Measurements from ENCODE around the gene IL16. TPM values are rescaled to one million over a fixed set of nuclear protein-coding genes. Genes with fewer than 3 reads are reported as not detected.

IL16 gene
- polyA plus RNA-seq, 2 of the 4 experiments (the other 2 are of a cell fraction) = 0.09 TPM; not detected in 1

DNA sequence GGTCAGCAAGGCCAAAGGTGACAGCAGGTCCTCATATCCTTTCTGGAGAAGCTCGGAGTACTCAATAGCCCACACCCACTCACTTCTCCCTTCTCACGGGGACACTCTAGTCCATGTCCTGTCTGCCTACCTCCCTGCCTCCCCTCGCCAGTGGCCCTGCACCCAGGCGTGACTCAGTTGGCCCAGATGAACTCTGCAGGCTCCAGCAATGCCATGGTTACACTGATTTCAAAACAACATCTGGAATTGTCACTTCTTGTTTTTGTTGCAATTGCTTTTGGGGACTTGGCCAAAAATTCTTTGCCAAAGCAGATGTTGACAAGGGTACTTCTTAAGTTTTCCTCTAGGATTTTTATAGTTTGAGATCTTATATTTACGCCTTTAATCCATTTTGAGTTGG, 13.0 kb downstream of the IL16 start:
- DNase-seq (ENCODE audit: low read depth in 1 of 2, low spot score in 1 of 2) = no peak
- no peak overlapping the region for H3K4me3 ChIP-seq
- no peak for FAIRE-seq
- 2% methylated on average over 5 of the region's 5 CpGs for WGBS (ENCODE audit: missing lambda C conversion rate)
- no peak for ATAC-seq
- no peaks in the 10 kb centered on the region for H3K4me1 ChIP-seq
- no peak overlapping the region for H3K27ac ChIP-seq
- POLR2A ChIA-PET = no interaction called here
- H3K9me3 ChIP-seq = peaks cover 5% of the 10 kb centered on the region; the same call in 2 of the 3 replicates
- no peak overlapping the region for H3K4me2 ChIP-seq
- CTCF ChIA-PET = no interaction called here
- TF ChIP-seq PBX3 (IDR thresholded peaks at IDR 0.05) = no peak
- no peak for TF ChIP-seq EHF (CRISPR knock-in tag; IDR thresholded peaks at IDR 0.05)
- no peak for TF ChIP-seq CEBPB (IDR thresholded peaks at IDR 0.05)
- no peak for TF ChIP-seq RAD21 (conservative IDR thresholded peaks at IDR 0.05 in 1 of 2, IDR thresholded peaks at IDR 0.05 in 1 of 2)
- TF ChIP-seq MAFK (IDR thresholded peaks at IDR 0.05; ENCODE audit: partially characterized antibody) = no peak
- no peak for TF ChIP-seq TP53 (CRISPR knock-in tag; IDR thresholded peaks at IDR 0.05)
- no peak for TF ChIP-seq HEYL (CRISPR knock-in tag; IDR thresholded peaks at IDR 0.05)
- no peak for TF ChIP-seq KDM5A (IDR thresholded peaks at IDR 0.05)
- TF ChIP-seq, protein P1, sequence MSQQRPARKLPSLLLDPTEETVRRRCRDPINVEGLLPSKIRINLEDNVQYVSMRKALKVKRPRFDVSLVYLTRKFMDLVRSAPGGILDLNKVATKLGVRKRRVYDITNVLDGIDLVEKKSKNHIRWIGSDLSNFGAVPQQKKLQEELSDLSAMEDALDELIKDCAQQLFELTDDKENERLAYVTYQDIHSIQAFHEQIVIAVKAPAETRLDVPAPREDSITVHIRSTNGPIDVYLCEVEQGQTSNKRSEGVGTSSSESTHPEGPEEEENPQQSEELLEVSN (IDR thresholded peaks at IDR 0.05; ENCODE audit: borderline replicate concordance, low read depth) = no peak
- no peak for TF ChIP-seq CHD2 (IDR thresholded peaks at IDR 0.05; ENCODE audit: low read length, partially characterized antibody)
- TF ChIP-seq SREBF2 (IDR thresholded peaks at IDR 0.05) = no peak
- TF ChIP-seq ESRRA (IDR thresholded peaks at IDR 0.05; ENCODE audit: borderline replicate concordance, low read length) = no peak

GRCh38 chr15:81211376-81211775, 14.7 kb downstream of the IL16 start:
- CTCF ChIA-PET = no interaction called here

More at GRCh38 chr15:81211376-81211775, 14.7 kb downstream of the IL16 start:
- TF ChIP-seq HEYL (CRISPR knock-in tag; IDR thresholded peaks at IDR 0.05) (no peak), KDM1A (IDR thresholded peaks at IDR 0.05; ENCODE audit: low read depth) (no peak), HES2 (IDR thresholded peaks at IDR 0.05) (no peak), TP53 (CRISPR knock-in tag; IDR thresholded peaks at IDR 0.05) (no peak), REST (IDR thresholded peaks at IDR 0.05) (no peak), USF2 (IDR thresholded peaks at IDR 0.05) (no peak), HOXB5 (CRISPR knock-in tag; IDR thresholded peaks at IDR 0.05) (no peak), ZFP36 (IDR thresholded peaks at IDR 0.05; ENCODE audit: borderline replicate concordance, partially characterized antibody) (no peak), EP300 (IDR thresholded peaks at IDR 0.05) (no peak), CHD4 (IDR thresholded peaks at IDR 0.05; ENCODE audit: borderline replicate concordance) (no peak)
- POLR2A ChIA-PET = no interaction called here
- FAIRE-seq (no peak), ATAC-seq (no peak), DNase-seq (ENCODE audit: low read depth in 1 of 2, low spot score in 1 of 2) (no peak)
- no peaks in the 10 kb centered on the region for H3K4me1 ChIP-seq
- no peak overlapping the region for H3K4me3 ChIP-seq
- H3K4me2 ChIP-seq = no peak overlapping the region
- no peak overlapping the region for H3K27ac ChIP-seq
- peaks cover 5% of the 10 kb centered on the region; the same call in 2 of the 3 replicates for H3K9me3 ChIP-seq
- 49% methylated on average over 4 of the region's 4 CpGs for WGBS (ENCODE audit: missing lambda C conversion rate)
